Progenitor cell of endocrine pancreas (in vitro differentiated cells): ENCODE measurements around the gene RAB3C. TPM values are rescaled to one million over a fixed set of nuclear protein-coding genes. Genes with fewer than 3 reads are reported as not detected.

Experiments used
- DNase-seq: peaks from one replicate; pipeline ENCODE4 v3.0.0; 2021; ENCODE audit warnings: low spot score; ENCODE audit not compliant: unreplicated experiment
- H3K27ac Mint-ChIP-seq: 2 replicates; pipeline ENCODE4 v1.8.0; 2021; ENCODE audit warnings: mild to moderate bottlenecking, moderate library complexity, mixed read lengths
- H3K27me3 Mint-ChIP-seq: 2 replicates; pipeline ENCODE4 v1.8.0; 2021; ENCODE audit warnings: mixed read lengths
- H3K36me3 Mint-ChIP-seq: 2 replicates; pipeline ENCODE4 v1.8.0; 2022; ENCODE audit warnings: mixed read lengths; ENCODE audit not compliant: insufficient read depth
- H3K4me1 Mint-ChIP-seq: 2 replicates; pipeline ENCODE4 v1.8.0; 2021; ENCODE audit warnings: low read depth, mixed read lengths
- H3K4me3 Mint-ChIP-seq: 2 replicates; pipeline ENCODE4 v1.8.0; 2021; ENCODE audit warnings: low read depth, mild to moderate bottlenecking, moderate library complexity, mixed read lengths
- H3K9me3 Mint-ChIP-seq: 2 replicates; pipeline ENCODE4 v1.8.0; 2021; ENCODE audit warnings: low read depth, mixed read lengths
- total RNA-seq: library from RNA; stranded (reverse); gene quantifications from 2 replicates; pipeline ENCODE4 v1.2.1, GENCODE V29; 2021
- TF ChIP-seq, protein P1 (sequence below): fragments of 200-600 bp; sonication (generic); IDR thresholded peaks from one replicate; pipeline ENCODE4 v1.5.0; 2021; ENCODE audit warnings: antibody characterized with exemption, mild to moderate bottlenecking; ENCODE audit not compliant: unreplicated experiment

Gene RAB3C
- total RNA-seq, 1 donor from 2014 or later = 25.2 TPM

DNA sequence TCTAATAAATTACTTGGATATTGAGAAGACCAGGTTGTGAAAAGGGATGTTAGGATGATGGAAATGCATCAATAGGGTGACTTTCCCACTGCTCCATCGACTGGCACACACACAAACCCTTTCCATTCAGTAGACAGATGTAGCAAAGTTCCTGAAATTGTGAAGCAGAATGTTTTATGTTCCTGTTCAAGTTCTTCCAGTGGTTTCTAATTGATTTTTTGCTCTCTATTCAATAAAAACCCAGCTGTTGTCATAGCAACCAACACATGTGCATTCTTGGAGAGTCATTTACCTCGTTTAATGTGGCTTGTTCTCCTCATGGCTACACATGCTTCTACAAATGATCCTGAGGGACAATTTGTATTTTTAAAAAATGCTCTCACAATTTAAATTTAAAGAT, 244.6 kb downstream of the RAB3C start:
- no peak overlapping the region for H3K4me3 Mint-ChIP-seq
- TF ChIP-seq, protein P1, sequence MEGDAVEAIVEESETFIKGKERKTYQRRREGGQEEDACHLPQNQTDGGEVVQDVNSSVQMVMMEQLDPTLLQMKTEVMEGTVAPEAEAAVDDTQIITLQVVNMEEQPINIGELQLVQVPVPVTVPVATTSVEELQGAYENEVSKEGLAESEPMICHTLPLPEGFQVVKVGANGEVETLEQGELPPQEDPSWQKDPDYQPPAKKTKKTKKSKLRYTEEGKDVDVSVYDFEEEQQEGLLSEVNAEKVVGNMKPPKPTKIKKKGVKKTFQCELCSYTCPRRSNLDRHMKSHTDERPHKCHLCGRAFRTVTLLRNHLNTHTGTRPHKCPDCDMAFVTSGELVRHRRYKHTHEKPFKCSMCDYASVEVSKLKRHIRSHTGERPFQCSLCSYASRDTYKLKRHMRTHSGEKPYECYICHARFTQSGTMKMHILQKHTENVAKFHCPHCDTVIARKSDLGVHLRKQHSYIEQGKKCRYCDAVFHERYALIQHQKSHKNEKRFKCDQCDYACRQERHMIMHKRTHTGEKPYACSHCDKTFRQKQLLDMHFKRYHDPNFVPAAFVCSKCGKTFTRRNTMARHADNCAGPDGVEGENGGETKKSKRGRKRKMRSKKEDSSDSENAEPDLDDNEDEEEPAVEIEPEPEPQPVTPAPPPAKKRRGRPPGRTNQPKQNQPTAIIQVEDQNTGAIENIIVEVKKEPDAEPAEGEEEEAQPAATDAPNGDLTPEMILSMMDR = no peak
- no peaks in the 10 kb centered on the region for H3K9me3 Mint-ChIP-seq
- H3K27me3 Mint-ChIP-seq = no peaks in the 10 kb centered on the region
- no peak overlapping the region for H3K27ac Mint-ChIP-seq
- no peak for DNase-seq
- peaks cover 17% of the 10 kb centered on the region for H3K4me1 Mint-ChIP-seq
- no peaks in the 10 kb centered on the region for H3K36me3 Mint-ChIP-seq

DNA sequence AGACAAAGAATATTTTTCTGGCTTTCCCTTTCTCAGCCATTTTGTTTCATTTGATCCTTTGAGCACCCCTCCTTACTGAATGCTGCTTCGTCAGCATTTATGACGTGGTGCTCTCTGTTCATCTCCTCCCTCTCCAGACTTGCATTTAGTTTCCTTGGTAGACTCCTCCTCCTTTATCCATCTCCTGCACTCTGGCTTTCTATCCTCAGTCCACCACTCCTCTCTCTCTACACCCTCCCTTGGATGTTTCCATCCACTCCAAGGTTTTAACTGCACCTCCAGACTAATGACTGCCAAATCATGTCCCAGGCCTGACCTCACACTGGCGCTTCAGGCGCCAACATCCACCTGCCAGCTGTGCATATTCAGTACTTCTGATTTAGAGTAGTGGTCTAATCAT, 245.4 kb downstream of the RAB3C start:
- DNase-seq = no peak
- Mint-ChIP-seq H3K36me3 (no peaks in the 10 kb centered on the region), H3K9me3 (no peaks in the 10 kb centered on the region), H3K27ac (peak overlapping the region; percentile 6), H3K27me3 (no peaks in the 10 kb centered on the region), H3K4me1 (peaks cover 17% of the 10 kb centered on the region), H3K4me3 (no peak overlapping the region)
- TF ChIP-seq, protein P1 = no peak

DNA sequence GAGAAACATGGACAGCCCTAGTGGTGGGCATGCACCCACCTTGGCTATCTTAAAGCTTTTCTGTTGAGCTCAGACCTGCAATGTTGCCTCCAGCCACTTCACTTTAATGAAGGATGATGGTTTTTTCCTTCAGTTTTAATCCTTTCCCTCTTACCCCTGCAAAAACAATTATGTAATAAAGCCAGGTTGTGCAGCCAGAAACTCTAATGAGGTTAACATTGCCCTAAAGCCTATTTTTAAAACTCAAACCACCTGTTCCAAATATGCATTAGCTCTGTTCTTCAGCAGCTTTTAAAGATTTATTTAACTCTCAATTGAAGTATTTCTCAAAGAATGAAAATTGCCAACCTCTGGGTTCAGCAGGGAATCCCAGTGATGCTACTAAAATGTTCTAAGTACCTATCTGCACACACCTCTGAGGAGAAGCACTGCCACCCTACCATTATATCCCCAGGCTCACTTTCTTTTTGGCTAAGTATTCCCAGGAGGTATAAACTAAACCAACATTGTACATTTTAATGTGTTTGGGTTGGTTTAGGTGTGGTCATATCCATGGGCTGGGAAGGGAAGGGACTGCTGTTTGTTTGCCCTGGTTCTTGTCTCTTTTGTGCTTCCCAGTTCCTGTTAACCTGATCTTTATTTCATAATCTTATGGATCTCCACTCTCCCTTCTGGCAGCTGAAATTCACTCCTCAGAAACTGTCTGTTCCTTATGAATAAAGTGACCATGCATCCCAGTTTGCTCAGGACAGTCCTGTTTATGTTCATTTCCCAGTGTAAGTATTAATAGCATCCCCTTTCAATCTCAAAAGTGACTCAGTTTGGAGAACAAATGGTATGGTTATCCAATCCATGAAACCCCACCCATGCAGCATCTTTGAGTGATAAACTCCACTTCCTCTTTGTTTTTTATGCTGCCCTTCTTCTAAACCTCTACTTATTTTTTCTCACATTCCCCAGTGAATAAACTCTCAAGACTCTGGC, 251.7 kb downstream of the RAB3C start:
- H3K27ac Mint-ChIP-seq = no peak overlapping the region
- H3K27me3 Mint-ChIP-seq = no peaks in the 10 kb centered on the region
- no peak overlapping the region for H3K4me3 Mint-ChIP-seq
- H3K9me3 Mint-ChIP-seq = no peaks in the 10 kb centered on the region
- H3K4me1 Mint-ChIP-seq = peaks cover 3% of the 10 kb centered on the region
- H3K36me3 Mint-ChIP-seq = peaks cover under 1% of the 10 kb centered on the region
- no peak for DNase-seq
- TF ChIP-seq, protein P1 = no peak

DNA sequence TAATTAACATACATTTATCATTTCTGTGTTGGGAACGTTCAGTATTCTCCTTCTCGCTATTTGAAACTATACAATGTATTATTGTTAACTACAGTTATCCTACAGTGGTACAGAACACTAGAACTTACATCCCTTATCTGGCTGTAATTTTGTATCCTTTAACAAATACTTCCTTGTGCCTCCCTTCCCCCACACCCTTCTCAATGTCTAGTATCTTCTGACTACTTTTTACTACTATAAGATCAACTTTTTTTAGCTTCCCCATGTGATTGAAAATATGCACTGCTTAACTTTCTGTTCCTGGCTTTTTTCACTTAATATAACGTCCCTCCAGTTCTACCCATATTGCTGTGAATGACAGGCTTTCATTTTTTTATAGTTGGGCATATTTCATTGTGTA, 253.5 kb downstream of the RAB3C start:
- H3K27ac Mint-ChIP-seq = no peak overlapping the region
- no peaks in the 10 kb centered on the region for H3K27me3 Mint-ChIP-seq
- H3K4me3 Mint-ChIP-seq = no peak overlapping the region
- H3K4me1 Mint-ChIP-seq = peaks cover 3% of the 10 kb centered on the region
- DNase-seq = no peak
- peaks cover 2% of the 10 kb centered on the region for H3K36me3 Mint-ChIP-seq
- peaks cover 4% of the 10 kb centered on the region for H3K9me3 Mint-ChIP-seq
- TF ChIP-seq, protein P1 = no peak

DNA sequence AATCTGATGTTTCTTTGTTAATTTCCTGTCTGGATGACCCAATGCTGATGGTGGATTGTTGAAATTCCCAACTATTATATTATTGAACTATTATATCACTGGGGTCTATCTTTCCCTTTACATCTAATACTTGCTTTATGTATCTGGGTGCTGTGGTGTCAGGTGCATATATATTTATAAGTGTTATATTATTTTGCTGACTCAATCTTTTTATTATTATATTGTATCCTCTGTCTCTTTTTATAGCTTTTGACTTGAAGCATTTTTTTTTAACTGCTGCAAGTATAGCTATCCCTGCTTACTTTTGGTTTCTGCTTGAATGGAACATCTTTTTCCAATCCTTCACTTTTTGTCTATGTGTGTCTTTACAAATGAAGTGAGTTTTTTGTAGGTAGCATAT, 255.9 kb downstream of the RAB3C start:
- H3K4me1 Mint-ChIP-seq = peaks cover 3% of the 10 kb centered on the region
- DNase-seq = no peak
- no peak overlapping the region for H3K27ac Mint-ChIP-seq
- no peak overlapping the region for H3K4me3 Mint-ChIP-seq
- TF ChIP-seq, protein P1 = no peak
- peaks cover 4% of the 10 kb centered on the region for H3K9me3 Mint-ChIP-seq
- peaks cover 2% of the 10 kb centered on the region for H3K36me3 Mint-ChIP-seq
- H3K27me3 Mint-ChIP-seq = no peaks in the 10 kb centered on the region
